ENCODE results near the gene RNF144A. TPM values are rescaled to one million over a fixed set of nuclear protein-coding genes. Genes with fewer than 3 reads are reported as not detected.

The RNF144A gene
- total and polyA plus RNA-seq, 2 experiments from 2014 or later = 2.8 to 14.7 TPM

GRCh38 chr2:6880200-6880733 lies 36.9 kb upstream of the RNF144A start (continued):
- no peak for TF ChIP-seq ZNF331 (CRISPR knock-in tag; IDR thresholded peaks at IDR 0.05; ENCODE audit: low read depth)
- no peak for TF ChIP-seq ETS1 (IDR thresholded peaks at IDR 0.05)
- TF ChIP-seq POLR2AphosphoS5 (IDR thresholded peaks at IDR 0.05; ENCODE audit: low read depth) = no peak
- TF ChIP-seq CREB1 (CRISPR knock-in tag; IDR thresholded peaks at IDR 0.05; ENCODE audit: low read depth) = no peak
- no peak for TF ChIP-seq CTCF (conservative IDR thresholded peaks at IDR 0.05; ENCODE audit: low read depth in 2 of 2)
- no peak for TF ChIP-seq REST (IDR thresholded peaks at IDR 0.05; ENCODE audit: unreplicated experiment)
- no peak for TF ChIP-seq EZH2phosphoT487 (IDR thresholded peaks at IDR 0.05; ENCODE audit: unreplicated experiment)
- no peak for TF ChIP-seq EZH2 (IDR thresholded peaks at IDR 0.05; ENCODE audit: low read depth, unreplicated experiment)

GRCh38 chr2:6881046-6881445 lies 36.2 kb upstream of the RNF144A start:
- no peak for DNase-seq (ENCODE audit: low spot score)
- Mint-ChIP-seq H3K4me3 (no peak overlapping the region), H3K27me3 (ENCODE audit: insufficient read depth, low read depth, poor library complexity) (no peaks in the 10 kb centered on the region), H3K4me1 (no peaks in the 10 kb centered on the region), H3K27ac (no peak overlapping the region), H3K9me3 (peaks cover 40% of the 10 kb centered on the region), H3K36me3 (ENCODE audit: low read depth) (peaks cover 9% of the 10 kb centered on the region; the same call in 1 of the 3 replicates)
- Histone ChIP-seq H2AFZ (no peak overlapping the region), H3K36me3 (ENCODE audit: insufficient read depth) (no peaks in the 10 kb centered on the region), H3K4me2 (no peak overlapping the region), H3F3A (replicated peaks; ENCODE audit: low read depth) (no peaks in the 10 kb centered on the region), H3K4me1 (ENCODE audit: insufficient read depth) (no peaks in the 10 kb centered on the region), H3K4me3 (no peak overlapping the region), H3K79me2 (replicated peaks; ENCODE audit: insufficient read depth) (no peaks in the 10 kb centered on the region), H3K27me3 (ENCODE audit: insufficient read depth) (no peaks in the 10 kb centered on the region), H3K9me2 (ENCODE audit: insufficient read depth) (no peaks in the 10 kb centered on the region), H4K20me1 (replicated peaks; ENCODE audit: insufficient read depth) (no peaks in the 10 kb centered on the region), H3K27ac (ENCODE audit: low read depth) (no peak overlapping the region)
- no peak for ATAC-seq
- TF ChIP-seq ZNF331 (CRISPR knock-in tag; IDR thresholded peaks at IDR 0.05; ENCODE audit: low read depth) = no peak
- TF ChIP-seq POLR2AphosphoS5 (IDR thresholded peaks at IDR 0.05; ENCODE audit: low read depth) = no peak
- no peak for TF ChIP-seq ETS1 (IDR thresholded peaks at IDR 0.05)
- no peak for TF ChIP-seq CREB1 (CRISPR knock-in tag; IDR thresholded peaks at IDR 0.05; ENCODE audit: low read depth)
- TF ChIP-seq EZH2 (IDR thresholded peaks at IDR 0.05; ENCODE audit: low read depth, unreplicated experiment) = no peak
- TF ChIP-seq REST (IDR thresholded peaks at IDR 0.05; ENCODE audit: unreplicated experiment) = no peak
- TF ChIP-seq CTCF (conservative IDR thresholded peaks at IDR 0.05; ENCODE audit: low read depth in 2 of 2) = no peak
- TF ChIP-seq STAT1 (IDR thresholded peaks at IDR 0.05; ENCODE audit: unreplicated experiment) = no peak
